ENCODE data around the gene COL18A1.

Gene COL18A1

GRCh38 chr21:45480701-45481500 lies 75.9 kb downstream of the COL18A1 start:
- DNase-seq (ENCODE audit: low read depth), result no peak

- no peak for DNase-seq (ENCODE audit: low read depth)
These were observed 76.6 kb downstream of the COL18A1 start for GRCh38 chr21:45481566-45481965.

GRCh38 chr21:45481977-45482898 lies 77.3 kb downstream of the COL18A1 start:
- no peak for DNase-seq (ENCODE audit: low read depth)

- peak; percentile 37 for DNase-seq (ENCODE audit: low read depth)
These were observed 78.2 kb downstream of the COL18A1 start for GRCh38 chr21:45482899-45483821.

- no peak for DNase-seq (ENCODE audit: low read depth)
These were observed 79.4 kb downstream of the COL18A1 start for GRCh38 chr21:45484318-45484717.

- DNase-seq (ENCODE audit: low read depth), result no peak
These were observed 80.9 kb downstream of the COL18A1 start for GRCh38 chr21:45485686-45486442.

- no peak for DNase-seq (ENCODE audit: low read depth)
These were observed 81.6 kb downstream of the COL18A1 start for GRCh38 chr21:45486443-45487160.

- no peak for DNase-seq (ENCODE audit: low read depth)
These were observed 82.3 kb downstream of the COL18A1 start for GRCh38 chr21:45487161-45487806.

GRCh38 chr21:45487891-45488600 lies 83.1 kb downstream of the COL18A1 start:
- DNase-seq (ENCODE audit: low read depth), result no peak

- no peak for DNase-seq (ENCODE audit: low read depth)
These were observed 84.2 kb downstream of the COL18A1 start for GRCh38 chr21:45488931-45489721.

- DNase-seq (ENCODE audit: low read depth), result no peak
These were observed 84.7 kb downstream of the COL18A1 start for GRCh38 chr21:45489722-45489982.

GRCh38 chr21:45490049-45490731 lies 85.2 kb downstream of the COL18A1 start:
- DNase-seq (ENCODE audit: low read depth), result no peak

- no peak for DNase-seq (ENCODE audit: low read depth)
These were observed 86.1 kb downstream of the COL18A1 start for GRCh38 chr21:45491056-45491455.

- no peak for DNase-seq (ENCODE audit: low read depth)
These were observed 86.7 kb downstream of the COL18A1 start for GRCh38 chr21:45491623-45492022.

GRCh38 chr21:45492765-45493164 lies 87.8 kb downstream of the COL18A1 start:
- no peak for DNase-seq (ENCODE audit: low read depth)

- no peak for DNase-seq (ENCODE audit: low read depth)
These were observed 88.5 kb downstream of the COL18A1 start for GRCh38 chr21:45493401-45494001.

- DNase-seq (ENCODE audit: low read depth), result no peak
These were observed 89.3 kb downstream of the COL18A1 start for GRCh38 chr21:45494135-45494850.
